OCI-M2 (cell line): ENCODE results near the gene THEMIS.
"Not testable (repeated sequence)": the region's sequence is repeated elsewhere in the genome, so short reads cannot be mapped to it uniquely, and the experiment has no call there.

Experiments
- DNase-seq: peaks from one replicate; lab custom pipeline; 2025; ENCODE audit not compliant: unreplicated experiment; lab: John Stamatoyannopoulos, UW

The THEMIS gene

GRCh38 chr6:127738423-127738822, 162.4 kb downstream of the THEMIS start:
- DNase-seq, result no peak

DNA sequence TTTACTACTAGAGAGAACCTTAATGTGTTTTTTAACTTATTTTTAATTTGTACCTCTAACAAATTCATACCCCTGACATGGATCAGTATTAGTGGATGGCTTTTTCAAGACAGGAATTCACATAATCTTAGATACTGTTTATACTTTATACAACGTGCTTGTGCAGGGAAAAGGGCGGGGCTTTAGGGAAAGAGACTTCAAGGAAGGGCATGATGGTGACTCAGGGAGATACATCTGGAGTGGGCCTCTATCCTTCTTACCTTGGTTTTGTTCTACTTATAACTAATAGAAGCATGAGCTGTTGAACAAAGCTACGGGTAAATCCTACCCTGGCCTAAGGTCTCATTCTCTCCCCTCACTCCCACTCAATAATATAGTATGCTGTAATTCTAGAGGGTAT, 163.1 kb downstream of the THEMIS start:
- no peak for DNase-seq

DNA sequence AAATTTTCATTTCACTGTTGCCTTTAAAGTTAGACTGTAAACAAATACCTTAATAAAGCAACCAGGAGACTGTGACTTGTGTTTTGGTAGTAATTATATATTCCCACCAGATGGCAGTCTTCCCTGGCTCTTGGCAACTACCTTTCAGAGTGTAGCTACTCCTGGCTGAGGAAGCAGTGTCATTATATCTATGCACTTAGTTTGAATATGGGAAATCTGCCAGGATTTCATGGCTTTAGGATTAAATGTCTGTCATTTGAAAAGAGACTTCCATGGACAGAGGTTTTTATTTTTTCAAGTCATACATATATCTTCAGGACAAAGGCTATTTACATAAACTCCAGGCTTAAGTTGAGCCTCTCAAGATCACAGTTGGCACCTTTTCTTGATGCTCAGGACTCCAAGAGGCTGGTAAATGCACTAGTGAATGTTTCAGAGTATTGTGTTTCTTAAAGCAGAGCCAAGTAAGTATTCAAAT, 163.8 kb downstream of the THEMIS start:
- peak; percentile 12 for DNase-seq

- DNase-seq, result no peak
Measured at GRCh38 chr6:127732927-127733326, 167.9 kb downstream of the THEMIS start.

GRCh38 chr6:127727260-127727953, 173.5 kb downstream of the THEMIS start:
- no peak for DNase-seq

GRCh38 chr6:127725821-127726220, 175.0 kb downstream of the THEMIS start:
- DNase-seq, result no peak

- no peak for DNase-seq
Measured at GRCh38 chr6:127718694-127719093, 182.2 kb downstream of the THEMIS start.

DNA sequence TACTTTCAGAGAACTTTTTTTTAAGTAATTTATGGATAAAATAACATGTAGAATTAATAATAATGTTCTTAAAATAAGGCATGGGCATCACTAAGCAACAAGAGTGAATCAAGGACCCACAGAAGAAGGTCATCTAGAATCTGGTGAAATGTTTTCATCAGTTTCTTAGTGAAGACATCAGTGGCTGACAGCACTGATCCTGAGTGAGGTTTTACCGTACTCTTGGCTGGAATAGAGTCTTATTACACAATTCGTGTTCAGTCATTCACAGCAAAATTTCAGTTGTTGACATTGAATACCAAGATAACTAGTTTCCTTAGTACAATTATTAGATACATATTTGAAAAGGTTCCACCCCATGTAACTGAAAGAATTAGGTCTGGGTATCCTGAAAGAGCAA, 183.5 kb downstream of the THEMIS start:
- no peak for DNase-seq

DNA sequence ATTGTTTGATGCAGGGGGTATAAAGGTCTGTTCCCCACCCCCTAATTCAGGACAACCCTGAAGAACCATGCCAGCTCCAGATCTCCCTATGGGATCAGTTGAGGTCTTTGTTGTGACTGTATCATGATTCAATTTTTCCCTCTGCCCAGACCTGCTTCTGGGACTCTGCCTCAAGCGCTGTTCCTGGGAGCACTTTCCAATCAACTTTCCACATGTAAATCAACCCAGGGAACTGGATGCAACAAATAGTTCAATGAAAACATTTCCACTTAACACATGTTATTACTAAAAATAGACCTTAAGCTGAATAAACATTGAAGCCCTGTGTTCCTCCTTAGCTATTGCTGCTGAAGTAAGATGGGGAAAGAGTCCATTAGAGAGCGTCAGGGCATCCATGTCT, 184.4 kb downstream of the THEMIS start:
- DNase-seq, result no peak

GRCh38 chr6:127710668-127711067, 190.2 kb downstream of the THEMIS start:
- no peak for DNase-seq

GRCh38 chr6:127706216-127706615, 194.6 kb downstream of the THEMIS start:
- no peak for DNase-seq

DNA sequence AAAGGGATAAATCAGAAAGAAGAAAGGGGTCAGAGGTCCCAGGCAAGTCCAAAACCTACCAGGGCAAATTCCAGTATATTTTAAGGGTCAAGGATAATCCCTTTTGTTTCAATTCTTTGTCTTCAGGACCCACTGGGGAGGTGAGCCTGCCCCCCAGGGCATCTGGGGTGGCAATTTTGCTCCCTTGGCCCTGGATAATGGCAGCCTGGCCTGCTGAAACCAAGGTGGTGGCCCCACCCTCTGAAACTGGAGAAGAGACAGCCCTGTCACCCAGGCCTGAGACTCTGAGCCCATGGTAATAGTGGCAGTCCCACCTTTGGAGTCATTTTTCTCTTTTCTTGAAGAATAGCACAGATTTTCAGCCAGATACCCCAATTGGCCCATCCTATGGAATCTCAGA, 205.8 kb downstream of the THEMIS start:
- no peak for DNase-seq

DNA sequence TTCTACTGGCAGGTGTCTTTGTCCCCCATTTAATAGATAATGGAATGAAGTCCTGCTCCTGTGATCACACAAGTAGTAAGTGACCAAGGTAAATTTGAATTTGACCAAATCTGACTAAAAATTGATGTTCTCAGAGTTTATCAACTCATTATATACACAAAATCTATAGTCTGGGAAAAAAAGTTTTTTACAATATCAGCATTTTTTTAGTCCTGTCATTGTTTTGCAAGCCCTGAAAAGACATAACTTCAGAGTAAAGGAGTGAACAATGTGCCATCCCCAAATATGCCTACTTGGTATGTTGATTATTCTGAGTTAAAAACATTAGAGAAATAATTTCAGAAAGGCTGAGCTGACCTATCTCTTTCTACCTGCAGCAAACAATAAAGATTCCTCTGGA, 209.7 kb downstream of the THEMIS start:
- no peak for DNase-seq

- DNase-seq, result no peak
Measured at GRCh38 chr6:127690588-127690987, 210.3 kb downstream of the THEMIS start.

DNA sequence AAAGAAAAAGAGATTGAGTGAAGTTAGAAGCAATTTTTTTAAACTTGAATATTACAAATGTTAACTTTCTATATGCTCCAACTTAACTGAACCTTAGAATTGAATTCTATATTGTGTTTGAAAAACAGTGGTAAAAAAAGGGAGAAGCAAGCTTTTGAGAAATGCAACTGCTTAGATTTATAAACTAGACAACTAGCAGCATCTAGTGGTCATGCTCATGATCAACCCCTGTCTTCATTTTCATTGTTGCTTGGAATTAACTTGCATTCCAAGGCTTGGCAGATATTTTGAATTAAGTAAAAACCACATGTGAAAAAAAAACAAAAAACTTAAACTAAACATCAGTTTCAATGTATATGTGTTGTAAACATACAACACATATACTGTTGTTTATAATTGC, 210.8 kb downstream of the THEMIS start:
- no peak for DNase-seq

DNA sequence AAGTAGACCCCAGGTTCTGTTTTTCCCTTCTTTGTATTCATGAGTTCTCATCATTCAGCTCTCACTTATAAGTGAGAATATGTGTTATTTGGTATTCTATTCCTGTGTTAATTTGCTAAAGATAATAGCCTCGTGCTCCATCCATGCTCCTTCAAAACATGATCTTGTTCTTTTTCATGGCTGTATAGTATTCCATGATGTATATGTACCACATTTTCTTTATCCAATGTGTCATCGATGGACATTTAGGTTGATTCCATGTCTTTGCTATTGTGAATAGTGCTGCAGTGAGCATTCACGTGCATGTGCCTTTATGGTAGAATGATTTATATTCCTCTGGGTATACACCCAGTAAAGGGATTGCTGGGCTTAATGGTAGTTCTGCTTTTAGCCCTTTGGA, 213.4 kb downstream of the THEMIS start:
- not testable (repeated sequence) for DNase-seq

DNA sequence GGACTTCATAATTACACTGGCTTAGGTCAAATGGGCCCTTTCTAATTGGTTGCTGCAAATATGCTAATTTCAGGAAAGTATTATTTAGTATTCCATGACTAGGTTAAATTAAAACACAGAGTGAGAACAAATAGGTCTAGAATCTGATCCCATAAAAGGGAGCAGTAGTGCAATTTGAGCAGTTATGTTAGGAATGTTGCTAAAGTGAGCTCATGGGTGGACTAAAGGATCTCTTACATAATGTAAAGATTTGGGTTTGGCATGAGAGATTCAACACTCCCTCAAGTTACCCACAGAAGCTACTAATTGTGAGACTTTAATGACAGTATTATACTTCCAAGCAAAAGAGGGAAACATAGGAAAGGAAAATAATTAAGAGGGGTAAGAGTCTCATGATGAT, 214.8 kb downstream of the THEMIS start:
- no peak for DNase-seq

DNA sequence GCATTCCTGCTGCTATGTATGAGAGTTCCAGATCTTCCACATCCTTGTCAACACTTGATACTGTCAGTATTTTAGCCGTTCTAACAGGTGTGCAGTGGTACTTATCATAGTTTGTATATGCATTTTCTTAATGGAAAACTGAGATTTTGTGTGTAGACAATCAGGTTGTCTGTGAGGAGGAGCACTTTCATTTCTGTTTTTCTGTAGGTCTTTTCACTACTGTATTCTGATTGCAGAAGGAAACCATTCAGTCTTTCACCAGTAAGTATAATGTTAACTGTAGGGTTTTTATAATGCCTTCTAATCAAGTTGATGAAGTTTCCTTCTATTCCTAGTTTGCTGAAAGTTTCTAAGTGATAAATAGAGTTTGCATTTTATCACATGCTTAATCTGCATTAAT, 216.4 kb downstream of the THEMIS start:
- no peak for DNase-seq
